Right renal cortex interstitium (tissue), 3 donors: Measurements from ENCODE around the gene THG1L. TPM values are rescaled to one million over a fixed set of nuclear protein-coding genes. Genes with fewer than 3 reads are reported as not detected.

Source experiments
- DNase-seq, 3 donors: peaks; one replicate each; pipeline ENCODE4 v3.0.0-alpha.2; 2013; ENCODE audit warnings: low read depth in 3 of 3, low spot score in 2 of 3
- polyA plus RNA-seq, 3 donors: library from polyadenylated mRNA; unstranded; fragments of 120-200 nt; gene quantifications; one replicate each; pipeline ENCODE4 v1.2.1, GENCODE V29; 2013; ENCODE audit not compliant: insufficient read length in 3 of 3

The THG1L gene
- polyA plus RNA-seq, 3 donors, result 28.1 to 33.1 (median 29.4) TPM

DNA sequence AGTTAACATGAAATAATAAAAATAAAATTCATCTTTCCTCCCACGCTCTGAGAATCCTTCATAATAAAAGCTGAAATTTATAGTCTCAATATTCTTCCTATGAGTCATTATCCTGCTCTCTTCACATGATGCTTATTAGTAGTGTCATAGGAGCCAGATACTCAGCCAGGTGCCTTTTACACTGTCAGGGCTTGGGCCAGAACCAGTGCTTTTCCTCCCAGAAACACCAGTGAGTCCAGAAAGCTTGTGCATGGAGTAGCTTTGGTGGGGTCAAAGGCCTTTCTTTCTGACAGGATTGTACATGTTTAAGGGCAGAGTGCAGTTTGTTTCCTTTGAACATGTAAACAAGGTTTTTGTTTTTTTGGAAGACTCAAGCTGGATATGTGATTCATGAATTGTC lies 19.1 kb downstream of the THG1L start:
- no peak for DNase-seq

GRCh38 chr5:157756122-157756521 lies 24.9 kb downstream of the THG1L start:
- DNase-seq, result no peak

DNA sequence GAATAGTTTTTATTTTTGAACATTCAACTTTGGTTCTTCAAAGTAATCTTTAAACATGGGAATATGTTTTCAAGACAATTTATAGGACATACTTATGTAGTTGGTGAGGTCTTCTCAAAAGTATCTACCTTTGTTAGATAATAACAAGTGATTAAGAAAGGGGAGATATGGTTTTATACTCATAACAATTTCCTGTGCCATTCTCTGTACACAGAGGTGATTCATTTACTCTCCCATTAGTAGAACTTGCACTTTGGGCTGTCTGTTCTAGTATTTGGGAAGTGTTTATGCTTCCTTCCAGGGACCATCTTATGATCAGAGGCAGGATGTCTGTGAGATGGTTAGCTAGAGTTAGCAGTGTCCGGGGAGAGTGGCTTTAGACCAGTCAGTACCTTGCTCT lies 27.5 kb downstream of the THG1L start:
- no peak for DNase-seq

GRCh38 chr5:157761690-157762621 lies 30.7 kb downstream of the THG1L start:
- no peak for DNase-seq

DNA sequence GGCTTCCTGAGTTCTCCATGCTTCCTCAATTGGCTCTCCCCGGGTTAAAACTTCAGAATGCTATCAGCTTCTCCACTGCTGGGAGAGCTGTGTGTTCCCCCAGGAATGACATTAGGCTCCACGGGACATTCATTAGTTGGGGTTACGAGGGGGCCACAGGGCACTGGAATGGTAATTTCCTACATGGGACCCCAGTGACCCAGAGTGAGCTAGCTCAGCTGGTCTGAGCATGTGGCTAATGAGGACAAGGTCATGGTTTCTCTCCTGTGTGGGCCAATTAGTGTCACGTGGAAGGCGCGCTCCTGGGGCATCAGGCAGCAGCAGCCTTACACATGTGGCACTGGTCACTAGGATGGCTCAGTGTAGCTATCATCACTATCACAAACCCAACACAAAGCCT lies 33.3 kb downstream of the THG1L start:
- no peak for DNase-seq

- no peak for DNase-seq
These were observed 35.2 kb downstream of the THG1L start for GRCh38 chr5:157766442-157766841.

- DNase-seq, result no peak
These were observed 35.7 kb downstream of the THG1L start for GRCh38 chr5:157766902-157767301.

DNA sequence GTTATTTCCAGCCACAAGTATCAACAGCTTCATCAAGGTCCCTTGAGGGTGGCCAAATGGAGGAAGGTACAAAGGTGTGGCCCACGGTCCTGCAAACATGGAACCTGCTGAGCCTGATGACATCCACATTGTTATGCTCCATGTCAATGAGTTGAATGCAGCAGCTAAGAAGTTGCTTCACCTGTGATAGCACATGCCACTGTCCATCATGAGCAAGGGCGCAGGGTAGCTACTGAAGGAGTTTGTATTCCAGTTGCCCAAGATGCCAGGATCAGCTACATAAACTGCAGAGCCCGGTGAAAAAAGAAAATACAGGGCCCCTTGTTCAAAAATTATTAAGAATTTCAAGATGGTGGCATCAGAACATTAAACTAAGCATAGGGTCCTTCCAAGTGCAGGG lies 36.5 kb downstream of the THG1L start:
- DNase-seq, result no peak

- DNase-seq, result no peak
These were observed 39.4 kb downstream of the THG1L start for GRCh38 chr5:157770665-157771064.

DNA sequence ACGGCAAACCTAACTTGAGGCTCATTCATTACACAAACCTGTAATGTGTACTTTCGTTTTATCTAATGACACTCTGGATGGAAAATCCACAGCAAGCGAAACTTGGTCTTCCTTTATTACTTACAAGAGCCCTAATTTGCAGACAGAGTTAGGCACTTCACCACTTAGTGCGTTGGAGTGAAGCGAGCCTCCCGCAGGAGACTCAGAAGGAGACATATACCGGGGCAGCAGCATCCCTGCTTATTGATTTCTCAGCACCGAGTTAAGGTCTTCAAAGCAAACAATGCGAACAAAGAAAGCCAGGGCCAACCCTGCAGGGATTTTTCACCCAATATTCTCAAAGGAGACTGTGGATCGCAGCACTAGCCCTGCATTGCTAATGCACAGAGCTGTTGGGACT lies 40.9 kb downstream of the THG1L start:
- DNase-seq, result no peak

GRCh38 chr5:157778121-157778805 lies 47.0 kb downstream of the THG1L start:
- peak; percentile 12 to 43 (median 29) for DNase-seq

- DNase-seq, result no peak
These were observed 48.0 kb downstream of the THG1L start for GRCh38 chr5:157779221-157779620.

DNA sequence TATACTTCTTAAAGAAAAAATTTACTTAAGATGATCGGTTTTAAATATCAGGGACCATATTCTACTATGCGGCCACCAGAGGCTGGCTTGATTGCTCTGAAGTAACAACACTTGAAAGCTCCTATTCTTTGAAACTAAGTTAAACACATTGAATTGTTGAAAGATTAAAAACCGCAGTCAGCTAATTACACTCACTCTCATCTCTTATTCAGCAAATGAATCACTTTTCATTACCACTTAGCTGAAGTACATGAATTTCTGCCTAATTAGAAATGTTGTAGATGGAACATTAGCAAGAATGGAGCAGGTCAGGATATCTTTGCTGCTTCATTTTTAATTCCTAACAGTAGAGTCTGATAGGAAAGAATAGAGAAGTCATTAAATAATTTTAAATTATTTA lies 54.6 kb downstream of the THG1L start:
- no peak for DNase-seq

Other genes with a start within 250 kb of the THG1L start
- 1 to 10 TPM; 7.7 to 9.6 (median 8.2) TPM for gene ADAM19, start 155.6 kb upstream of the THG1L start, polyA plus RNA-seq
- under 1 TPM; 0.65 to 0.83 (median 0.83) TPM for gene SOX30, start 79.0 kb upstream of the THG1L start, polyA plus RNA-seq
- not detected for gene C5orf52, start 59.9 kb upstream of the THG1L start, polyA plus RNA-seq
- gene LSM11, start 12.3 kb downstream of the THG1L start, polyA plus RNA-seq, result 1 to 10 TPM; 7.7 to 8.5 (median 8.3) TPM
- gene CLINT1, start 127.7 kb downstream of the THG1L start, polyA plus RNA-seq, result 100 to 1,000 TPM; 132 to 144 (median 141) TPM